Spleen (tissue), 7 donors: Measurements from ENCODE around the gene ZBTB7C.

Source experiments
- CTCF ChIP-seq, 11 experiments: fragments of 200-600 bp in 7 of 11; fragments of 450-650 bp in 4 of 11; sonication (generic) in 4 of 11; IDR thresholded peaks in 8 of 11; conservative IDR thresholded peaks in 3 of 11; 1 replicate in 7 of 11; 2 replicates in 4 of 11; pipeline versions ENCODE4 v1.4.0 to v1.8.0; 2016 to 2021; ENCODE audit warnings: antibody characterized with exemption in 11 of 11, inconsistent platforms in 4 of 11, mild to moderate bottlenecking in 1 of 11
- POLR2AphosphoS5 ChIP-seq, 3 donors: sonication (generic); formaldehyde crosslinking; IDR thresholded peaks; one replicate each; pipeline ENCODE4 v1.5.1; 2017; ENCODE audit warnings: antibody characterized with exemption in 3 of 3
- donor health status: DM: no; HTN: no; CAD: no; lungs with moderate emphysema.
- donor health status: DM: no; HTN: no; CAD: no.
- donor health status: DM: no; HTN: no; CAD: no.

- no peak for TF ChIP-seq CTCF (IDR thresholded peaks at IDR 0.05 in 8 of 11, conservative IDR thresholded peaks at IDR 0.05 in 3 of 11)
- no peak for TF ChIP-seq POLR2AphosphoS5 (IDR thresholded peaks at IDR 0.05)
Observed at GRCh38 chr18:48371854-48372602, 37.2 kb downstream of the ZBTB7C start.
